ENCODE data around the gene MED22. TPM values are rescaled to one million over a fixed set of nuclear protein-coding genes. Genes with fewer than 3 reads are reported as not detected.

Gene MED22
- total RNA-seq, 1 donor from 2014 or later = 32.9 TPM

DNA sequence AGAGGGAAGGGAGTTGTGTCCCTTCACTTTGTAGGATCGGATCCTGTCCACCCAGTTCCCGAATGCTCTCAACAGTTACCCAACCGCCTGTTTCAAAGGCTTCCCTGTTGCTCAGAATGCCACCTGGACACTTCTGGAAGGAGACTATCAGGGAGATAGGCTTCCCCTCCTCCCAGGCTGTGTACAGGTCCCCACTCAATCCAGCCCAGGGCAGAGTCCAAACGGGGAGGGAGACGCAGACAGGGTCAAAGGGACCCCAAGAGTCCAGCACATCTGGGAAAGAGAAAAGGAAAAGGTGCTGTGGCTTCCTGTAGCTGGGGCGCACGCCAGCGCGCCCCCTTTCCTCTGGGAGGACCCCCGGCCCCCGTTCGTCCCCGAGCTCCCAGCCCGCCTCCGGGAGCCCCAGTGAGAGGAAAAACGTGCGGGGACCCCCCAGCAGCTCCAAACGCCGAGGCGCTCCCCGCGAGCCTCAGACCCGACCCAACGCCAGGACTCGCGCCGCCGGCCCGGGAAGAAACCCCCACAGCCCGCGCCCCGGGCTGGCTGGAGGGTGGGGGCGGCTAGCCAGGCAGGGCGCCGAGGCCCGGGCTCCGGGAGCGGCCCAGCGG lies 27.3 kb upstream of the MED22 start:
- peak overlapping the region; percentile 91 to 92 for H3K4me3 ChIP-seq
- H3K9me3 ChIP-seq = no peaks in the 10 kb centered on the region
- H3K4me1 ChIP-seq = peaks cover 62% of the 10 kb centered on the region
- intact Hi-C loops (cut with DNase I) = loop anchor here (10.0 kb wide), 1 partner anchor 1770 kb away; no protein-coding TSS in a partner anchor
- H3K36me3 ChIP-seq = no peaks in the 10 kb centered on the region
- TF ChIP-seq POLR2AphosphoS5 (IDR thresholded peaks at IDR 0.05; ENCODE audit: insufficient read depth in 1 of 2, low read depth in 1 of 2) (no peak), POLR2A (IDR thresholded peaks at IDR 0.05) (no peak)
- TF ChIP-seq, protein P1, sequence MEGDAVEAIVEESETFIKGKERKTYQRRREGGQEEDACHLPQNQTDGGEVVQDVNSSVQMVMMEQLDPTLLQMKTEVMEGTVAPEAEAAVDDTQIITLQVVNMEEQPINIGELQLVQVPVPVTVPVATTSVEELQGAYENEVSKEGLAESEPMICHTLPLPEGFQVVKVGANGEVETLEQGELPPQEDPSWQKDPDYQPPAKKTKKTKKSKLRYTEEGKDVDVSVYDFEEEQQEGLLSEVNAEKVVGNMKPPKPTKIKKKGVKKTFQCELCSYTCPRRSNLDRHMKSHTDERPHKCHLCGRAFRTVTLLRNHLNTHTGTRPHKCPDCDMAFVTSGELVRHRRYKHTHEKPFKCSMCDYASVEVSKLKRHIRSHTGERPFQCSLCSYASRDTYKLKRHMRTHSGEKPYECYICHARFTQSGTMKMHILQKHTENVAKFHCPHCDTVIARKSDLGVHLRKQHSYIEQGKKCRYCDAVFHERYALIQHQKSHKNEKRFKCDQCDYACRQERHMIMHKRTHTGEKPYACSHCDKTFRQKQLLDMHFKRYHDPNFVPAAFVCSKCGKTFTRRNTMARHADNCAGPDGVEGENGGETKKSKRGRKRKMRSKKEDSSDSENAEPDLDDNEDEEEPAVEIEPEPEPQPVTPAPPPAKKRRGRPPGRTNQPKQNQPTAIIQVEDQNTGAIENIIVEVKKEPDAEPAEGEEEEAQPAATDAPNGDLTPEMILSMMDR (IDR thresholded peaks at IDR 0.05) = no peak
- no peak for DNase-seq (ENCODE audit: extremely low spot score in 2 of 2)
- no peaks in the 10 kb centered on the region for H3K27me3 ChIP-seq
- peak overlapping the region; percentile 86 for H3K27ac ChIP-seq

DNA sequence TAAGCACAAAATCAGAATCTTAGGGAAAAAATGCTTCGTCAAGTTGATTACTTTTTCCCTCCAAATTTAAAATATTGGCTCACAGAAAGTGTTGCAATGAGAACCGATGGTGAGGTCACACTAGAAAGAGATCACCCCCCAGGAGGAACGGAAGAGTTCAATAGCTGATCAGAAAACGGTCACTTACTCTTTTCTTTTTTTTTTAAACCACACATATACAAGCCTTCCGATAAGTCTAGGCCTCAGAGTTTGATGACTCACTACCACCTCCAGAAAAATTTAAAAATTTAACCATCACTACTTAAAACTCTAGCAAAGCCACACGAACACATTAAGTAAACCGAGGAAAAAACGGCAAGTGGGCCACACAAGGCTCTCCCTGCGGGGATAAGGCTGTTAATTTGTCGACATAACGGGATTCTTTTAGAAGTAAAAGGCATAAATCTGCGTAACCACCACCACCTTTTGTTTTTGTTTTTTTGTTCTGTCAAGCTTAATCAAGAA lies 26.7 kb upstream of the MED22 start:
- DNase-seq (ENCODE audit: extremely low spot score in 2 of 2) = no peak
- H3K9me3 ChIP-seq = no peaks in the 10 kb centered on the region
- no peaks in the 10 kb centered on the region for H3K27me3 ChIP-seq
- H3K4me3 ChIP-seq = peak overlapping the region; percentile 91 to 92
- TF ChIP-seq, protein P1 (IDR thresholded peaks at IDR 0.05) = no peak
- TF ChIP-seq POLR2A (IDR thresholded peaks at IDR 0.05) (no peak), POLR2AphosphoS5 (IDR thresholded peaks at IDR 0.05; ENCODE audit: insufficient read depth in 1 of 2, low read depth in 1 of 2) (no peak)
- H3K36me3 ChIP-seq = no peaks in the 10 kb centered on the region
- H3K4me1 ChIP-seq = peaks cover 68% of the 10 kb centered on the region
- intact Hi-C loops (cut with DNase I) = loop anchor here (10.0 kb wide), 1 partner anchor 1770 kb away; no protein-coding TSS in a partner anchor
- H3K27ac ChIP-seq = peak overlapping the region; percentile 86

DNA sequence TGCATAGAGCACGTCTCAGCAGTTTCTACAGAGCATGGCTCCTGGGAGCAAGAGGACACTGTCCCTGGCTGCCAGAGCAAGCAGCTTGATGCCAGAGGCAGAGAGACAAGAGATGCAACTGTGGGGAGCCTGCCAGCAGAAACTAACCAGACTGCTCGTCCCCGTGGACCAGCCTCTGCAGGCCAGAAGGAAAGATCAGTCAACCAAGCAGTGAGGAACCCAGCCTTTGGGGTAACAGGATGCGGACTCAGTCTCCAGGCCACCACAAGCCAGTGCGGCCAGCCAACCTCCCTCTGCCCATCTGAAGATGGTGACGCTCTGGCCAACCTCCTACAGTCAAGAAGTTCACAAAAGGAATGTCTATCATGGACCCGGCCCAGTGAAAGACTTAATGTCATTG lies 24.2 kb upstream of the MED22 start:
- intact Hi-C loops (cut with DNase I) = loop anchor here (10.0 kb wide), 1 partner anchor 1767 kb away; no protein-coding TSS in a partner anchor
- peaks cover 89% of the 10 kb centered on the region for H3K4me1 ChIP-seq
- no peak for DNase-seq (ENCODE audit: extremely low spot score in 2 of 2)
- H3K4me3 ChIP-seq = peak overlapping the region in 1 of 2 donors; percentile 10
- peak overlapping the region; percentile 2 for H3K27ac ChIP-seq
- H3K27me3 ChIP-seq = no peaks in the 10 kb centered on the region
- TF ChIP-seq, protein P1 (IDR thresholded peaks at IDR 0.05) = no peak
- TF ChIP-seq POLR2A (IDR thresholded peaks at IDR 0.05) (no peak), POLR2AphosphoS5 (IDR thresholded peaks at IDR 0.05; ENCODE audit: insufficient read depth in 1 of 2, low read depth in 1 of 2) (no peak)
- H3K36me3 ChIP-seq = peaks cover 0 to under 1% of the 10 kb centered on the region in 2 donors
- no peaks in the 10 kb centered on the region for H3K9me3 ChIP-seq

DNA sequence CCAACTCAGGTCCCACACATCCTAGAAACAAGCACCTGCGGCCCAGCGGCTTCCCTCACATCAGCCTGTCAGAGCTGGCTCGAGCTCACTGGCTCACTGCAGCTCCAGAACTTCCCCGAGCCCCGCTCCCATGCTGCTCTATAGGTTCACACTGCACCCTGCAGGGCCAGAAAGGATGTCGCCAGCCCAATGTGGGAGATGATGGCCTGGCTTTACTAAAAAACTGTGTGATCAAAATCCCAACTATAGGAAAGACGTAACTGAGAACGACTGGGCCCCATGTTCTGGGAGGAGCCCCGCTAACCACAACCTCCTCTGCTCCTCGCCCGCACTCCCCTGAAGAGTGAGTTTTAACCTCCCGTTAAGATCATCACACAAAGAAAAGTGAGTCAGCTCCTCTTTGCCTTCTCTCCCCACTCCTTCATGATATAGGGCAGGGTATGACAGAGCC lies 23.4 kb upstream of the MED22 start:
- H3K27me3 ChIP-seq = no peaks in the 10 kb centered on the region
- intact Hi-C loops (cut with DNase I) = loop anchor here (10.0 kb wide), 1 partner anchor 1766 kb away; no protein-coding TSS in a partner anchor
- TF ChIP-seq POLR2AphosphoS5 (IDR thresholded peaks at IDR 0.05; ENCODE audit: insufficient read depth in 1 of 2, low read depth in 1 of 2) (no peak), POLR2A (IDR thresholded peaks at IDR 0.05) (no peak)
- TF ChIP-seq, protein P1 (IDR thresholded peaks at IDR 0.05) = no peak
- H3K4me1 ChIP-seq = peaks cover 81% of the 10 kb centered on the region
- peak overlapping the region; percentile 2 for H3K27ac ChIP-seq
- H3K36me3 ChIP-seq = peaks cover 0 to 10% of the 10 kb centered on the region in 2 donors
- H3K4me3 ChIP-seq = peak overlapping the region in 1 of 2 donors; percentile 0
- H3K9me3 ChIP-seq = no peaks in the 10 kb centered on the region
- DNase-seq (ENCODE audit: extremely low spot score in 2 of 2) = no peak

DNA sequence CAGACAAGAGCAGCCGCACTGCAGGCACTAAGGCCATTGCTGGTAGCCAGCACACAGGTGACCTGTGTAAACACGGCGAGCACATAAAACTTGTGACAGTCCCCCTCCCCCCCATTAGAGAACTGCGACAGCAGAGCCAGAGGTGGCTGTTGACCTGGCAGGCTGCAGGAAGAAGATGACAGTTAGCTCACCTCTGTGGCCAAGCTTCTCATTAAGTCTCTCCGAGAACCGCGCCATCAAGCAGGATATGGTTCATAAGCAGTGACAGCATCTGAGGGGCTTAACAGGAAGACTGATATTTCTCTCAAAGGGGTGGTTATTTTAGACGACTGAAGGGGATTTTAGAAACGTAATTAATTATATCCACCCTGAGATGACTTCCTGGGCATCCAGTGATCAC lies 22.8 kb upstream of the MED22 start:
- peaks cover 83% of the 10 kb centered on the region for H3K4me1 ChIP-seq
- DNase-seq (ENCODE audit: extremely low spot score in 2 of 2) = no peak
- intact Hi-C loops (cut with DNase I) = loop anchor here (10.0 kb wide), 1 partner anchor 1766 kb away; no protein-coding TSS in a partner anchor
- no peak for TF ChIP-seq POLR2A (IDR thresholded peaks at IDR 0.05)
- TF ChIP-seq, protein P1 (IDR thresholded peaks at IDR 0.05) = no peak
- no peaks in the 10 kb centered on the region for H3K27me3 ChIP-seq
- no peaks in the 10 kb centered on the region for H3K9me3 ChIP-seq
- no peak overlapping the region for H3K4me3 ChIP-seq
- peaks cover 5 to 16% of the 10 kb centered on the region in 2 donors for H3K36me3 ChIP-seq
- no peak overlapping the region for H3K27ac ChIP-seq
